Erythroblast (primary cell): ENCODE results near the gene ITPR3.

ENCODE experiments used
- GATA1 ChIP-seq: IDR thresholded peaks from 2 replicates; pipeline ENCODE4 v1.6.1; 2011; ENCODE audit warnings: low read depth, mild to moderate bottlenecking, control low read depth, low read length, moderate library complexity
- POLR2A ChIP-seq: IDR thresholded peaks from 2 replicates; pipeline ENCODE4 v1.6.1; 2011; ENCODE audit warnings: mild to moderate bottlenecking, low read length

DNA sequence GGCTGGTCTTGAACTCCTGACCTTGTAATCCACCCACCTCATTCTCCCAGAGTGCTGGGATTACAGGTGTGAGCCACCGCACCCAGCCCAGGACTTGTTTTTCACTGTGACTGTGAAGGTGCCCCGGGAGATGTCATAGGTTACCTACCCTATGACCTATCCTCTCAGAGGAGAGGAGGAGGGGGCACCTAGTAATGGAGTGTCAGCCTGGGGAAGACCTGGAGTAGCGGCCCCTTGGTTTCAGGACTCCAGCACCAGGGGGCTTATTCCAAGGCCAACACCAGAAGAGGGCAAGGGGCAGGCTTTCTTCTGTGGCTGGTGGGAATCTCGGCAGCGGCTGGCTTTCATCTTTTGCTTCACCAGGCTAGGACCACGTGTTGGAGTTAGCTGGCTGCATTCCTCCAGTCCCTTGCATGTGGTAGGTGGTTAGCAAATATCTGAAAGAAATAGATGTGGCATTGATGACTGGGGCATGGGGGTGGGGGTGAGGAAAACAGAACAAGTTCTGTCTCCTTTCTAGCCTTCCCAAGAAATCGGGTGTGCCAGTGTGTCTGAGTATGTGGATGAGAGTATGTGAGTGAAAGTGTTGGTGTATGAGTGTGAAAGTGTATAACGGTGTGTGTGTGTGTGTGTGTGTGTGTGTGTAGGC, 7.9 kb upstream of the ITPR3 start:
- TF ChIP-seq POLR2A (no peak), GATA1 (no peak)
